Measurements from ENCODE around the gene POLR2I. TPM values are rescaled to one million over a fixed set of nuclear protein-coding genes. Genes with fewer than 3 reads are reported as not detected.

POLR2I gene
- total RNA-seq = 84.8 and 85.8 TPM in 2 replicates
- long read RNA-seq, transcript POLR2I-201 (6 exons, 913 nt) = major isoform, 12 of 14 reads
- long read RNA-seq, partial matches to known transcripts = 2 of 14 reads
- long read RNA-seq, other reads (novel, unspliced or antisense) = 0 of 14 reads

DNA sequence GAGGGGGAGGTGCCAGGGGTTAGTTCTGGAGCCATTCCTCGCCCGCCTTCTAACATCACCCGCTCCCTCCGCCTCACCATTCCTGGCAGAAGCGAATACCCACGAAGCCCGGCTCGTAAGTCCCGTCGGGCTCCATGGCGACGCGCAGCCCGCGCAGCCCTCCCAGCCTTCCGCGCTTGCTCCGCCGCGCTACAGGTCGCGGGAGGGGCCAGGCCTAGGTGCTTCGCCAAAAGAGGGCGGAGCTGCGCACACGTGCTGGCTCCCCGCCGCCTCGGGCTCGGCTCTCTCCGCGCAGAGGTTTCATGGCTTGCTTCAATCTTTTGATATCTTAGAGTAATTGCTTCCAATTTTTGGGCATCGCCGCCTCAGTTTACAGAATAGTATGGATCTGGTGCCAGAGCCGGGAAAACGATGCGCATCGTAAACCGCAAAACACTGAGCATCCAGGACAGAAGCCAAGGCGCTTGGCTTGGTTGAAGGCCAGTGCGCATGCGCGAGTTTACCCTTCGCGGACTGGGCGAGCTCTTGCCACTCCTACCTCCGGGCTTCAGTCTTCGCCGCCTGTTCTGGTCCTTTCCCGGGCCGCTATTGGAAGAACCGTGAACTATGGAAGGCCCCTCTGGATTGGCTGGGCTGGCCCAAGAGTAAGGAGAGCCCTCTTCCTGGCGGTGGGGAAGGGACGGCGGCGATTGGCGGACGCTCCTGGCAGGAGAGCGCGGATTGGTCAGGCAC lies at the start of gene POLR2I:
Gene POLR2I, minus strand, starts transcription at position 155 of the 732 bp plus-strand sequence. Its CDS starts 19 bp downstream, at position 136.
- H3K4me1 Mint-ChIP-seq (ENCODE audit: low read depth) = peaks cover 18% of the 10 kb centered on the region
- H3K36me3 Mint-ChIP-seq (ENCODE audit: insufficient read depth) = peaks cover 13% of the 10 kb centered on the region
- peak within 1 kb of the TSS; percentile 95 for H3K4me3 Mint-ChIP-seq (ENCODE audit: low read depth)
- peak; percentile 97 for DNase-seq (ENCODE audit: low spot score, unreplicated experiment)
- TF ChIP-seq CTCF (IDR thresholded peaks at IDR 0.05; ENCODE audit: unreplicated experiment) = no peak
- H3K27me3 Mint-ChIP-seq = no peaks in the 10 kb centered on the region
- peak within 1 kb of the TSS; percentile 98 for H3K27ac Mint-ChIP-seq
- H3K9me3 Mint-ChIP-seq (ENCODE audit: low read depth) = no peaks in the 10 kb centered on the region

- Mint-ChIP-seq H3K9me3 (ENCODE audit: low read depth) (no peaks in the 10 kb centered on the region), H3K36me3 (ENCODE audit: insufficient read depth) (peaks cover 13% of the 10 kb centered on the region), H3K27me3 (peaks cover 4% of the 10 kb centered on the region), H3K4me1 (ENCODE audit: low read depth) (peaks cover 2% of the 10 kb centered on the region), H3K4me3 (ENCODE audit: low read depth) (no peak overlapping the region), H3K27ac (no peak overlapping the region)
- no peak for TF ChIP-seq CTCF (IDR thresholded peaks at IDR 0.05; ENCODE audit: unreplicated experiment)
- DNase-seq (ENCODE audit: low spot score, unreplicated experiment) = no peak
Observed at GRCh38 chr19:36163813-36164212, 49.1 kb upstream of the POLR2I start.

GRCh38 chr19:36160821-36161596 lies 46.3 kb upstream of the POLR2I start:
- no peak for TF ChIP-seq CTCF (IDR thresholded peaks at IDR 0.05; ENCODE audit: unreplicated experiment)
- H3K36me3 Mint-ChIP-seq (ENCODE audit: insufficient read depth) = peaks cover 12% of the 10 kb centered on the region
- peaks cover 7% of the 10 kb centered on the region for H3K27me3 Mint-ChIP-seq
- H3K4me1 Mint-ChIP-seq (ENCODE audit: low read depth) = peaks cover 8% of the 10 kb centered on the region
- H3K9me3 Mint-ChIP-seq (ENCODE audit: low read depth) = no peaks in the 10 kb centered on the region
- H3K4me3 Mint-ChIP-seq (ENCODE audit: low read depth) = no peak overlapping the region
- no peak for DNase-seq (ENCODE audit: low spot score, unreplicated experiment)
- H3K27ac Mint-ChIP-seq = no peak overlapping the region

- DNase-seq (ENCODE audit: low spot score, unreplicated experiment) = no peak
- no peak overlapping the region for H3K27ac Mint-ChIP-seq
- H3K4me1 Mint-ChIP-seq (ENCODE audit: low read depth) = peaks cover 15% of the 10 kb centered on the region
- TF ChIP-seq CTCF (IDR thresholded peaks at IDR 0.05; ENCODE audit: unreplicated experiment) = no peak
- peaks cover 11% of the 10 kb centered on the region for H3K36me3 Mint-ChIP-seq (ENCODE audit: insufficient read depth)
- no peak overlapping the region for H3K4me3 Mint-ChIP-seq (ENCODE audit: low read depth)
- H3K27me3 Mint-ChIP-seq = no peaks in the 10 kb centered on the region
- no peaks in the 10 kb centered on the region for H3K9me3 Mint-ChIP-seq (ENCODE audit: low read depth)
Observed at GRCh38 chr19:36153126-36153525, 38.5 kb upstream of the POLR2I start.

GRCh38 chr19:36152352-36153091 lies 37.8 kb upstream of the POLR2I start, which contains the start of gene COX7A1:
COX7A1 (minus strand) TSS chr19:36152447; CDS start chr19:36152407, 40 bp downstream.
- TF ChIP-seq CTCF (IDR thresholded peaks at IDR 0.05; ENCODE audit: unreplicated experiment) = no peak
- Mint-ChIP-seq H3K36me3 (ENCODE audit: insufficient read depth) (peaks cover 11% of the 10 kb centered on the region), H3K27ac (no peak within 1 kb of the TSS), H3K9me3 (ENCODE audit: low read depth) (no peaks in the 10 kb centered on the region), H3K27me3 (no peaks in the 10 kb centered on the region), H3K4me3 (ENCODE audit: low read depth) (no peak within 1 kb of the TSS), H3K4me1 (ENCODE audit: low read depth) (peaks cover 15% of the 10 kb centered on the region)
- no peak for DNase-seq (ENCODE audit: low spot score, unreplicated experiment)
